ENCODE results near the gene SLC2A9.

DNA sequence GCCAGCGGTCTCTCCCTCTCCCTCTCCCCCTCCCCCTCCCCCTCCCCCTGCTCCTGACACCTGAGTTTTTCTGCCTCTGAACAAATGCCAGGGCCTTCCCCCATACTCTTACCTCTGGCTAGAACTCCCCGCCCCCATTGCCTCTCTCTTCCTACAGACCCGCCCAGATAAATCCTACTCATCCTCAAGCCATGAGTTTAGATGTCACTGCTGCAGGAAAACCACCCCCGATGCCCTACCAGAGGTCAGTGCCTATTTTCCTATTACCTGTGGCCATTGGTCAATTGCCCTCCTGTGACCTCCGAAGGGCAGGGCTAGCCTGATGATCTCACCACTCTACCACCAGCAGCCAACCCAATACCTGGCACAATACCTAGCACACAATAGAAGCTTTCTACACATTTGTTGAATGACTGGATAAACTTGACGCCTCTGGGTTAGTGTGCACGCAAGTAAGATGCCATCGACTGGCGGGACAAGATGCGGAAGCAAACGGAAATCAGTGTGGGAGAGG, 43.7 kb downstream of the SLC2A9 start:
- TF ChIP-seq, protein P1, sequence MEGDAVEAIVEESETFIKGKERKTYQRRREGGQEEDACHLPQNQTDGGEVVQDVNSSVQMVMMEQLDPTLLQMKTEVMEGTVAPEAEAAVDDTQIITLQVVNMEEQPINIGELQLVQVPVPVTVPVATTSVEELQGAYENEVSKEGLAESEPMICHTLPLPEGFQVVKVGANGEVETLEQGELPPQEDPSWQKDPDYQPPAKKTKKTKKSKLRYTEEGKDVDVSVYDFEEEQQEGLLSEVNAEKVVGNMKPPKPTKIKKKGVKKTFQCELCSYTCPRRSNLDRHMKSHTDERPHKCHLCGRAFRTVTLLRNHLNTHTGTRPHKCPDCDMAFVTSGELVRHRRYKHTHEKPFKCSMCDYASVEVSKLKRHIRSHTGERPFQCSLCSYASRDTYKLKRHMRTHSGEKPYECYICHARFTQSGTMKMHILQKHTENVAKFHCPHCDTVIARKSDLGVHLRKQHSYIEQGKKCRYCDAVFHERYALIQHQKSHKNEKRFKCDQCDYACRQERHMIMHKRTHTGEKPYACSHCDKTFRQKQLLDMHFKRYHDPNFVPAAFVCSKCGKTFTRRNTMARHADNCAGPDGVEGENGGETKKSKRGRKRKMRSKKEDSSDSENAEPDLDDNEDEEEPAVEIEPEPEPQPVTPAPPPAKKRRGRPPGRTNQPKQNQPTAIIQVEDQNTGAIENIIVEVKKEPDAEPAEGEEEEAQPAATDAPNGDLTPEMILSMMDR (conservative IDR thresholded peaks at IDR 0.05 in 1 of 2, IDR thresholded peaks at IDR 0.05 in 1 of 2; ENCODE audit: low read depth in 1 of 2, low read length in 2 of 2), result no peak
- no peak for TF ChIP-seq EZH2 (IDR thresholded peaks at IDR 0.05; ENCODE audit: low read length, missing control alignments)
